Natural killer cell (primary cell): Measurements from ENCODE around the gene HYAL3. TPM values are rescaled to one million over a fixed set of nuclear protein-coding genes. Genes with fewer than 3 reads are reported as not detected.
A peak's percentile ranks its signal among the peaks of the same experiment; 100 is the strongest.
"Not testable (repeated sequence)": the region's sequence is repeated elsewhere in the genome, so short reads cannot be mapped to it uniquely, and the experiment has no call there.

Source experiments
- ATAC-seq, 3 donors: fragments of 150-1000 bp in 2 of 3; fragments of 200-7000 bp in 1 of 3; cut with Tn5 transposase; 1 replicate in 1 of 3; 2 replicates in 2 of 3; pipeline ENCODE4 v1.10.0; 2021; ENCODE audit warnings: mild to moderate bottlenecking in 2 of 3, moderate library complexity in 2 of 3
- DNase-seq, 2 donors: peaks; one replicate each; pipeline versions ENCODE4 v3.0.0 to v3.0.0-alpha.2; 2013 to 2021; ENCODE audit warnings: mixed read lengths in 1 of 2
- H3K27ac ChIP-seq: one replicate; pipeline ENCODE4 v1.5.1; 2013; ENCODE audit warnings: mild to moderate bottlenecking, low read length
- H3K27me3 ChIP-seq: one replicate; pipeline ENCODE4 v1.6.1; 2013; ENCODE audit warnings: low read length; ENCODE audit not compliant: control insufficient read depth, insufficient read depth
- H3K36me3 ChIP-seq: one replicate; pipeline ENCODE4 v1.6.1; 2013; ENCODE audit warnings: low read length; ENCODE audit not compliant: control insufficient read depth, insufficient read depth
- H3K4me1 ChIP-seq: one replicate; pipeline ENCODE4 v1.6.1; 2013; ENCODE audit warnings: low read length; ENCODE audit not compliant: control insufficient read depth, insufficient read depth
- H3K4me3 ChIP-seq: one replicate; pipeline ENCODE4 v1.5.1; 2013; ENCODE audit warnings: low read length
- H3K9me3 ChIP-seq: one replicate; pipeline ENCODE4 v1.6.1; 2013; ENCODE audit warnings: low read length; ENCODE audit not compliant: control insufficient read depth, insufficient read depth
- H3K27ac Mint-ChIP-seq, 2 donors: one replicate each; pipeline ENCODE4 v1.8.0; 2022; ENCODE audit warnings: mild to moderate bottlenecking in 2 of 2, mixed read lengths in 2 of 2, moderate library complexity in 1 of 2
- H3K27me3 Mint-ChIP-seq, 2 donors: one replicate each; pipeline ENCODE4 v1.8.0; 2022; ENCODE audit warnings: low read depth in 2 of 2, mixed read lengths in 2 of 2
- H3K36me3 Mint-ChIP-seq: one replicate; pipeline ENCODE4 v1.8.0; 2022; ENCODE audit warnings: mixed read lengths
- H3K4me1 Mint-ChIP-seq, 2 donors: one replicate each; pipeline ENCODE4 v1.8.0; 2022; ENCODE audit warnings: mixed read lengths in 2 of 2
- H3K4me3 Mint-ChIP-seq: one replicate; pipeline ENCODE4 v1.8.0; 2022; ENCODE audit warnings: mild to moderate bottlenecking, moderate library complexity, mixed read lengths
- H3K9me3 Mint-ChIP-seq, 2 donors: one replicate each; pipeline ENCODE4 v1.8.0; 2022; ENCODE audit warnings: mixed read lengths in 2 of 2
- CTCF ChIP-seq: fragments of 200-600 bp; IDR thresholded peaks from one replicate; pipeline ENCODE4 v1.8.0; 2022; ENCODE audit warnings: antibody characterized with exemption
- WGBS: methylation state at CpG from one replicate; pipeline ENCODE4 v1.1.7; 2013; ENCODE audit warnings: missing lambda C conversion rate; ENCODE audit not compliant: insufficient coverage; 5-methylcytosine and 5-hydroxymethylcytosine counted together
- intact Hi-C: fragments of 100-400 bp; cut with micrococcal nuclease; formaldehyde crosslinking; loops from one replicate; pipeline ENCODE4 v1.14.2; 2022
- total RNA-seq, 4 donors: library from RNA; stranded (reverse); fragments of 120-200 nt in 1 of 4; gene quantifications; one replicate each; pipeline versions ENCODE4 v1.2.3 to v1.2.4, GENCODE V29; 2013 to 2022

Gene HYAL3
- total RNA-seq, 3 donors from 2014 or later (not counting 1 experiment from before 2014, with no cell fraction given), result 0.93 to 2.0 (median 1.2) TPM

DNA sequence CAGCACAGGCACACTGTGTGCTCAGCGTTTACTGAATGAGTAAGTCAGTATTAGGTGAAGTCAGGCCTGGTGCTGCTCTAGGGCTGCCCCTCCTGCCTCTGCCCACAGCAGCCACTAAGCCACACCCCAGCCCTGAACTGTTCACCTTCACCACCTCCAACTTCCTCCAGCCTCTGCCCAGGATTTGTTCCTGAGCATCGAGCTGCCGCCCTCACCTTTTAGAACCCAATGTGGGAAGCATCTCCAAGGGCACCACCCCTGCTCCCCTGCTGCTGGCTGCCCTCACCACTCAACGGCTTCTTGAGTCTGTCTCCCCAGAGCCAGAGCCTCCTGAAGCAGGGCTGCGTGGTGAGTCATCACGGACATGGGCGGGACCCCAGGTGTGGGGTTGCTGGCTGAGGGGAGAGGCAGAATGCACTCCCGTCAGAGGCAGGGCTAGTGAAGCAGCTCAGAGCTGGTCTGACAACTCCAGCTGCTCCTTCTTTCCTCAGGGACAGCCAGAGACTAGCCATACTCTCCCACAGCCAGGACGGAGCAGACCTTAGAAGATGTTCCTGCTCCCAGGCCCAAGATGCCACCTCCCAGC, 17.5 kb upstream of the HYAL3 start:
- peak in 1 of 3 donors; percentile 32 for ATAC-seq

DNA sequence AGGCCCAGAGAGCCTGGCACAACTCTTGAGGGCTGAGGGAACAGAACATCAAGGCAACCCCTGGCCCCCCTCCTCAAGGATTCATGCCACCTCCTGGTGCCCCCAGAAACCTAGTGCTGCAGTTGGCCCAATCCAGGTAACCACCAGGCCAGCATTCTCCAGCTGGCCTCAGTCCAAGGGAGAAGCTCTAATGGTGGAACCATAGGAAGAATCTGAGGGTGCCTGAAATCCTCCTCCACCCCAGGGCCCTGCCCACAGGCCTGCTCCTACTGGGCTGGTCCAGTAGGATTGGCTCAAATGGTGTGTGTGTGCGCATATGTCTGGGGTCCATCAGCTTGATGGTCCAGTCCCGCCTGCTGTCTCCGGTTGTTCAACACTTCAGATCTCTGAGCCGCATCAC, 15.6 kb upstream of the HYAL3 start:
- 100% methylated on average over 4 of the region's 4 CpGs for WGBS

More for the DNA sequence above, 17.5 kb upstream of the HYAL3 start:
- peak overlapping the region; percentile 22 for H3K4me3 Mint-ChIP-seq
- H3K27ac Mint-ChIP-seq, result peak overlapping the region; percentile 60 to 87
- no peaks in the 10 kb centered on the region for H3K9me3 Mint-ChIP-seq
- Histone ChIP-seq H3K4me3 (no peak overlapping the region), H3K27ac (peak overlapping the region; percentile 39), H3K9me3 (no peaks in the 10 kb centered on the region), H3K36me3 (no peaks in the 10 kb centered on the region), H3K27me3 (no peaks in the 10 kb centered on the region), H3K4me1 (peaks cover 56% of the 10 kb centered on the region)
- intact Hi-C loops, result no loop called here
- peaks cover 22 to 32% of the 10 kb centered on the region in 2 donors for H3K4me1 Mint-ChIP-seq
- peak in 1 of 2 donors; percentile 76 for DNase-seq
- TF ChIP-seq CTCF, result no peak
- no peaks in the 10 kb centered on the region for H3K27me3 Mint-ChIP-seq
- H3K36me3 Mint-ChIP-seq, result no peaks in the 10 kb centered on the region
- WGBS, result 58% methylated on average over 9 of the region's 9 CpGs

GRCh38 chr3:50314342-50314741, 15.1 kb upstream of the HYAL3 start:
- WGBS, result 94% methylated on average over 3 of the region's 3 CpGs
- H3K36me3 Mint-ChIP-seq, result no peaks in the 10 kb centered on the region
- no peak for DNase-seq
- H3K4me1 Mint-ChIP-seq, result peaks cover 19 to 21% of the 10 kb centered on the region in 2 donors
- Histone ChIP-seq H3K27me3 (no peaks in the 10 kb centered on the region), H3K36me3 (no peaks in the 10 kb centered on the region), H3K27ac (no peak overlapping the region), H3K4me3 (no peak overlapping the region), H3K4me1 (peaks cover 36% of the 10 kb centered on the region), H3K9me3 (no peaks in the 10 kb centered on the region)
- no peak for ATAC-seq
- intact Hi-C loops, result no loop called here
- H3K4me3 Mint-ChIP-seq, result no peak overlapping the region
- TF ChIP-seq CTCF, result no peak
- peak overlapping the region in 1 of 2 donors; percentile 33 for H3K27ac Mint-ChIP-seq
- H3K9me3 Mint-ChIP-seq, result no peaks in the 10 kb centered on the region
- no peaks in the 10 kb centered on the region for H3K27me3 Mint-ChIP-seq

More for the DNA sequence above, 15.6 kb upstream of the HYAL3 start:
- no peaks in the 10 kb centered on the region for H3K27me3 Mint-ChIP-seq
- H3K27me3 ChIP-seq, result no peaks in the 10 kb centered on the region
- H3K9me3 Mint-ChIP-seq, result no peaks in the 10 kb centered on the region
- H3K36me3 Mint-ChIP-seq, result no peaks in the 10 kb centered on the region
- no peaks in the 10 kb centered on the region for H3K9me3 ChIP-seq
- intact Hi-C loops, result no loop called here
- no peak overlapping the region for H3K27ac ChIP-seq
- H3K4me3 ChIP-seq, result no peak overlapping the region
- H3K4me1 ChIP-seq, result peaks cover 40% of the 10 kb centered on the region
- H3K27ac Mint-ChIP-seq, result peak overlapping the region in 1 of 2 donors; percentile 50
- H3K4me3 Mint-ChIP-seq, result no peak overlapping the region
- no peak for ATAC-seq
- peaks cover 22 to 23% of the 10 kb centered on the region in 2 donors for H3K4me1 Mint-ChIP-seq
- H3K36me3 ChIP-seq, result no peaks in the 10 kb centered on the region
- DNase-seq, result no peak
- TF ChIP-seq CTCF, result no peak

DNA sequence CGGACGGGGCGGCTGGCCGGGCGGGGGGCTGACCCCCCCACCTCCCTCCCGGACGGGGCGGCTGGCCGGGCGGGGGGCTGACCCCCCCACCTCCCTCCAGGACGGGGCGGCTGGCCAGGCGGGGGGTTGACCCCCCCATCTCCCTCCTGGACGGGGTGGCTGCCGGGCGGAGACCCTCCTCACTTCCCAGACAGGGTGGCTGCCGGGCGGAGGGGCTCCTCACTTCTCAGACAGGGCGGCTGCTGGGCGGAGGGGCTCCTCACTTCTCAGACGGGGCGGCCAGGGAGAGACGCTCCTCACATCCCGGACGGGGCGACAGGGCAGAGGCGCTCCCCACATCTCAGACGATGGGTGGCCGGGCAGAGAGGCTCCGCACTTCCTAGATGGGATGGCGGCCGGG, 12.8 kb upstream of the HYAL3 start:
- H3K4me1 Mint-ChIP-seq, intact Hi-C loops, H3K27ac ChIP-seq, H3K4me3 ChIP-seq, H3K9me3 ChIP-seq, ATAC-seq, H3K4me3 Mint-ChIP-seq, H3K27me3 Mint-ChIP-seq, H3K36me3 Mint-ChIP-seq, H3K27ac Mint-ChIP-seq, DNase-seq, H3K27me3 ChIP-seq, H3K9me3 Mint-ChIP-seq, H3K36me3 ChIP-seq: not testable (repeated sequence)
- 95% methylated on average over 9 of the region's 32 CpGs for WGBS
- H3K4me1 ChIP-seq, result peaks cover 14% of the 10 kb centered on the region
